ENCODE data around the gene SLC9A5. TPM values are rescaled to one million over a fixed set of nuclear protein-coding genes. Genes with fewer than 3 reads are reported as not detected.

SLC9A5 gene
- total RNA-seq, 1 experiment from 2014 or later, result 4.8 TPM

- in situ Hi-C loops (cut with HindIII; ENCODE audit: low sequenced_read_pairs), result no loop called here
- no peak for DNase-seq (ENCODE audit: low spot score)
Observed at GRCh38 chr16:67277294-67277998, 28.7 kb downstream of the SLC9A5 start.

- in situ Hi-C loops (cut with HindIII; ENCODE audit: low sequenced_read_pairs), result no loop called here
- no peak for DNase-seq (ENCODE audit: low spot score)
Observed at GRCh38 chr16:67277999-67278772, 29.4 kb downstream of the SLC9A5 start.

- in situ Hi-C loops (cut with HindIII; ENCODE audit: low sequenced_read_pairs), result no loop called here
- no peak for DNase-seq (ENCODE audit: low spot score)
Observed at GRCh38 chr16:67278773-67279295, 30.1 kb downstream of the SLC9A5 start.

GRCh38 chr16:67279296-67280089 is 30.7 kb downstream of the SLC9A5 start, which contains the start of gene PLEKHG4:
Gene PLEKHG4, plus strand, starts transcription at chr16:67279532. Its CDS starts 513 bp downstream, at chr16:67280045.
- no peak for DNase-seq (ENCODE audit: low spot score)
- in situ Hi-C loops (cut with HindIII; ENCODE audit: low sequenced_read_pairs), result no loop called here

- in situ Hi-C loops (cut with HindIII; ENCODE audit: low sequenced_read_pairs), result no loop called here
Observed at GRCh38 chr16:67280090-67281015, 31.6 kb downstream of the SLC9A5 start.

GRCh38 chr16:67281536-67282446 is 33.0 kb downstream of the SLC9A5 start:
- in situ Hi-C loops (cut with HindIII; ENCODE audit: low sequenced_read_pairs), result no loop called here

More at GRCh38 chr16:67280090-67281015, 31.6 kb downstream of the SLC9A5 start:
- no peak for DNase-seq (ENCODE audit: low spot score)

GRCh38 chr16:67282447-67282805 is 33.6 kb downstream of the SLC9A5 start:
- in situ Hi-C loops (cut with HindIII; ENCODE audit: low sequenced_read_pairs), result no loop called here
- no peak for DNase-seq (ENCODE audit: low spot score)

More at GRCh38 chr16:67281536-67282446, 33.0 kb downstream of the SLC9A5 start:
- DNase-seq (ENCODE audit: low spot score), result no peak

- in situ Hi-C loops (cut with HindIII; ENCODE audit: low sequenced_read_pairs), result no loop called here
- DNase-seq (ENCODE audit: low spot score), result no peak
Observed at GRCh38 chr16:67283039-67283825, 34.5 kb downstream of the SLC9A5 start.

- in situ Hi-C loops (cut with HindIII; ENCODE audit: low sequenced_read_pairs), result no loop called here
- no peak for DNase-seq (ENCODE audit: low spot score)
Observed at GRCh38 chr16:67283826-67284555, 35.2 kb downstream of the SLC9A5 start.

- peak; percentile 78 for DNase-seq (ENCODE audit: low spot score)
- in situ Hi-C loops (cut with HindIII; ENCODE audit: low sequenced_read_pairs), result no loop called here
Observed at GRCh38 chr16:67284699-67285646, 36.2 kb downstream of the SLC9A5 start.

- in situ Hi-C loops (cut with HindIII; ENCODE audit: low sequenced_read_pairs), result no loop called here
Observed at GRCh38 chr16:67286441-67287235, 37.9 kb downstream of the SLC9A5 start.

GRCh38 chr16:67287960-67288359 is 39.2 kb downstream of the SLC9A5 start:
- in situ Hi-C loops (cut with HindIII; ENCODE audit: low sequenced_read_pairs), result no loop called here
- DNase-seq (ENCODE audit: low spot score), result no peak

More at GRCh38 chr16:67286441-67287235, 37.9 kb downstream of the SLC9A5 start:
- DNase-seq (ENCODE audit: low spot score), result no peak

- DNase-seq (ENCODE audit: low spot score), result no peak
- in situ Hi-C loops (cut with HindIII; ENCODE audit: low sequenced_read_pairs), result no loop called here
Observed at GRCh38 chr16:67291461-67291860, 42.7 kb downstream of the SLC9A5 start.

- in situ Hi-C loops (cut with HindIII; ENCODE audit: low sequenced_read_pairs), result no loop called here
- DNase-seq (ENCODE audit: low spot score), result no peak
Observed at GRCh38 chr16:67294171-67294757, 45.5 kb downstream of the SLC9A5 start.
